Muscle of arm (tissue), 12 donors: ENCODE measurements around the gene CCDC68. TPM values are rescaled to one million over a fixed set of nuclear protein-coding genes. Genes with fewer than 3 reads are reported as not detected.

Experiments
- DNase-seq: peaks from one replicate; pipeline ENCODE4 v3.0.0-alpha.2; 2013
- polyA plus RNA-seq, 12 donors: library from polyadenylated mRNA; unstranded; fragments of 120-200 nt; gene quantifications; one replicate each; pipeline ENCODE4 v1.2.1, GENCODE V29; 2013; ENCODE audit not compliant: insufficient read length in 12 of 12

Gene CCDC68
- polyA plus RNA-seq, 12 donors: 0.28 to 18.0 (median 1.2) TPM; not detected in 1

GRCh38 chr18:54961868-54962267 lies 2.6 kb upstream of the CCDC68 start:
- DNase-seq: no peak

- DNase-seq: no peak
These were observed 1.8 kb upstream of the CCDC68 start for GRCh38 chr18:54961016-54961423.

GRCh38 chr18:54960197-54960596 lies 936 bp upstream of the CCDC68 start:
- DNase-seq: no peak

- DNase-seq: no peak
These were observed 1.3 kb downstream of the CCDC68 start for GRCh38 chr18:54957996-54958395.

- no peak for DNase-seq
These were observed 1.9 kb downstream of the CCDC68 start for GRCh38 chr18:54957296-54957832.

GRCh38 chr18:54956506-54956905 lies 2.8 kb downstream of the CCDC68 start:
- no peak for DNase-seq

- no peak for DNase-seq
These were observed 7.2 kb downstream of the CCDC68 start for GRCh38 chr18:54952026-54952425.

GRCh38 chr18:54950221-54950620 lies 9.0 kb downstream of the CCDC68 start:
- DNase-seq: no peak

- no peak for DNase-seq
These were observed 9.7 kb downstream of the CCDC68 start for GRCh38 chr18:54949588-54949987.

GRCh38 chr18:54948350-54948837 lies 10.9 kb downstream of the CCDC68 start:
- DNase-seq: no peak

- no peak for DNase-seq
These were observed 12.2 kb downstream of the CCDC68 start for GRCh38 chr18:54947091-54947490.

- DNase-seq: peak; percentile 11
These were observed 13.1 kb downstream of the CCDC68 start for GRCh38 chr18:54946149-54946581.

- DNase-seq: no peak
These were observed 13.6 kb downstream of the CCDC68 start for GRCh38 chr18:54945576-54946125.

- no peak for DNase-seq
These were observed 16.7 kb downstream of the CCDC68 start for GRCh38 chr18:54942569-54942968.

- no peak for DNase-seq
These were observed 17.1 kb downstream of the CCDC68 start for GRCh38 chr18:54942144-54942543.

GRCh38 chr18:54939361-54939917 lies 19.8 kb downstream of the CCDC68 start:
- no peak for DNase-seq

GRCh38 chr18:54938506-54938905 lies 20.8 kb downstream of the CCDC68 start:
- DNase-seq: no peak

- DNase-seq: no peak
These were observed 26.8 kb downstream of the CCDC68 start for GRCh38 chr18:54932472-54932871.

- DNase-seq: no peak
These were observed 28.1 kb downstream of the CCDC68 start for GRCh38 chr18:54931152-54931551.

GRCh38 chr18:54928236-54928635 lies 31.0 kb downstream of the CCDC68 start:
- DNase-seq: no peak

GRCh38 chr18:54926593-54927325 lies 32.5 kb downstream of the CCDC68 start:
- no peak for DNase-seq

- no peak for DNase-seq
These were observed 34.3 kb downstream of the CCDC68 start for GRCh38 chr18:54924948-54925347.
